A673 (cell line): ENCODE results near the gene PDE8A. TPM values are rescaled to one million over a fixed set of nuclear protein-coding genes. Genes with fewer than 3 reads are reported as not detected.

Experiments
- BruUV-seq: library from RNA; stranded (reverse); fragments of 400-500 nt; replicated peaks from 2 replicates; lab custom pipeline; 2021; lab: Mats Ljungman, UMichigan
- CTCF ChIA-PET: fragments of 300-600 bp; sonication (Branson Sonifier 250); formaldehyde crosslinking; loops from one replicate; lab custom pipeline; 2022; ENCODE audit warnings: antibody characterized with exemption; lab: Charles Lee
- POLR2A ChIA-PET: fragments of 300-600 bp; sonication (Branson Sonifier 250); formaldehyde crosslinking; loops from one replicate; lab custom pipeline; 2022; ENCODE audit warnings: antibody characterized with exemption; ENCODE audit not compliant: low non-redundant PET; lab: Charles Lee
- DNase-seq: peaks from one replicate; pipeline ENCODE4 v3.0.0-alpha.2; 2015; ENCODE audit warnings: low spot score
- H3K27ac ChIP-seq: fragments of 200-600 bp; sonication (generic); 2 replicates; pipeline ENCODE4 v1.5.1; 2016; ENCODE audit warnings: mixed run types, low read depth, mild to moderate bottlenecking, mixed read lengths, antibody characterized with exemption, low read length; ENCODE audit not compliant: poor library complexity, severe bottlenecking
- H3K27me3 ChIP-seq: fragments of 200-600 bp; sonication (generic); replicated peaks from 2 replicates; pipeline ENCODE4 v1.6.1; 2017; ENCODE audit warnings: mixed run types, low read depth, mild to moderate bottlenecking, mixed read lengths, antibody characterized with exemption, low read length; ENCODE audit not compliant: insufficient read depth, poor library complexity
- H3K36me3 ChIP-seq: fragments of 200-600 bp; sonication (generic); 2 replicates; pipeline ENCODE4 v1.6.1; 2016; ENCODE audit warnings: mixed run types, mild to moderate bottlenecking, mixed read lengths, antibody characterized with exemption, low read length; ENCODE audit not compliant: insufficient read depth, poor library complexity, severe bottlenecking
- H3K4me1 ChIP-seq: fragments of 200-600 bp; sonication (generic); 2 replicates; pipeline ENCODE4 v1.6.1; 2017; ENCODE audit warnings: mixed run types, mild to moderate bottlenecking, mixed read lengths, antibody characterized with exemption, low read length; ENCODE audit not compliant: insufficient read depth, poor library complexity, severe bottlenecking
- H3K4me3 ChIP-seq: fragments of 200-600 bp; sonication (generic); 2 replicates; pipeline ENCODE4 v1.5.1; 2016; ENCODE audit warnings: low read depth, mixed run types, mild to moderate bottlenecking, mixed read lengths, low read length; ENCODE audit not compliant: poor library complexity, severe bottlenecking
- H3K9me3 ChIP-seq: fragments of 200-600 bp; sonication (generic); 2 replicates; pipeline ENCODE4 v1.6.1; 2016; ENCODE audit warnings: mixed run types, low read depth, mild to moderate bottlenecking, mixed read lengths, antibody characterized with exemption, low read length; ENCODE audit not compliant: poor library complexity, severe bottlenecking
- EZH2 ChIP-seq: fragments of 200-600 bp; sonication (generic); IDR thresholded peaks from 2 replicates; pipeline ENCODE4 v1.6.1; 2017; ENCODE audit warnings: borderline replicate concordance, low read depth, mild to moderate bottlenecking, mixed read lengths, antibody characterized with exemption, low read length; ENCODE audit not compliant: poor library complexity, severe bottlenecking
- intact Hi-C: fragments of 100-400 bp; cut with micrococcal nuclease; formaldehyde crosslinking; loops from one replicate; pipeline ENCODE4 v1.10.0; 2022; ENCODE audit not compliant: unreplicated experiment
- total RNA-seq: library from RNA; stranded (reverse); gene quantifications from 2 replicates; pipeline ENCODE4 v1.2.3, GENCODE V29; 2021
- TF ChIP-seq, protein P1 (sequence below): fragments of 300-800, 200-600 bp; sonication (generic); conservative IDR thresholded peaks from 2 replicates; pipeline ENCODE4 v1.5.1; 2017; ENCODE audit warnings: low read depth, mild to moderate bottlenecking, antibody characterized with exemption, low read length, moderate library complexity, mixed read lengths

The PDE8A gene
- total RNA-seq, 1 experiment from 2014 or later = 80.7 TPM

- no peak for TF ChIP-seq EZH2
- TF ChIP-seq, protein P1, sequence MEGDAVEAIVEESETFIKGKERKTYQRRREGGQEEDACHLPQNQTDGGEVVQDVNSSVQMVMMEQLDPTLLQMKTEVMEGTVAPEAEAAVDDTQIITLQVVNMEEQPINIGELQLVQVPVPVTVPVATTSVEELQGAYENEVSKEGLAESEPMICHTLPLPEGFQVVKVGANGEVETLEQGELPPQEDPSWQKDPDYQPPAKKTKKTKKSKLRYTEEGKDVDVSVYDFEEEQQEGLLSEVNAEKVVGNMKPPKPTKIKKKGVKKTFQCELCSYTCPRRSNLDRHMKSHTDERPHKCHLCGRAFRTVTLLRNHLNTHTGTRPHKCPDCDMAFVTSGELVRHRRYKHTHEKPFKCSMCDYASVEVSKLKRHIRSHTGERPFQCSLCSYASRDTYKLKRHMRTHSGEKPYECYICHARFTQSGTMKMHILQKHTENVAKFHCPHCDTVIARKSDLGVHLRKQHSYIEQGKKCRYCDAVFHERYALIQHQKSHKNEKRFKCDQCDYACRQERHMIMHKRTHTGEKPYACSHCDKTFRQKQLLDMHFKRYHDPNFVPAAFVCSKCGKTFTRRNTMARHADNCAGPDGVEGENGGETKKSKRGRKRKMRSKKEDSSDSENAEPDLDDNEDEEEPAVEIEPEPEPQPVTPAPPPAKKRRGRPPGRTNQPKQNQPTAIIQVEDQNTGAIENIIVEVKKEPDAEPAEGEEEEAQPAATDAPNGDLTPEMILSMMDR = no peak
- Histone ChIP-seq H3K4me3 (no peak overlapping the region), H3K27ac (peak overlapping the region; percentile 91), H3K36me3 (no peaks in the 10 kb centered on the region), H3K9me3 (peaks cover 6% of the 10 kb centered on the region), H3K27me3 (no peaks in the 10 kb centered on the region), H3K4me1 (peaks cover 40% of the 10 kb centered on the region)
- intact Hi-C loops = no loop called here
- BruUV-seq = no TSS peak
- no peak for DNase-seq
- ChIA-PET CTCF (no interaction called here), POLR2A (no interaction called here)
Measured at GRCh38 chr15:84960391-84961113, 21.1 kb upstream of the PDE8A start.

DNA sequence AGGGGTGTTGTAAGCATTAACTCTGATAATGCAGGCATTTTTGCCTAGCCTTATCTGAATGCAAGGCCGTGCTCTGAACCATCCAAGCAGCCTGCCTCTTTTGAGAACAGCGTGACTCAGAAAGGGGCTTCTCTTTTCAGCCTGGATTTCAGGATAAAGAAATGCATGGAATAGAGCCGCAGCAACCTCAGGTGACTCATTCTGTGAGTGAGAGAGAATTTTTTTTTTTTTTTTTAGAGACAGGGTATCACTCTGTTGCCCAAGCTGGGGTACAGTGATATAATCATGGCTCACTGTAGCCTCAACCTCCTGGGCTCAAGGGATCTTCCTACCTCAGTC is 20.6 kb upstream of the PDE8A start:
- Histone ChIP-seq H3K9me3 (peaks cover 6% of the 10 kb centered on the region), H3K27me3 (no peaks in the 10 kb centered on the region), H3K4me3 (no peak overlapping the region), H3K27ac (peak overlapping the region; percentile 91), H3K36me3 (no peaks in the 10 kb centered on the region), H3K4me1 (peaks cover 35% of the 10 kb centered on the region)
- ChIA-PET CTCF (interaction anchor here (0.6 kb wide), 1 partner anchor 83 kb away, joined by 4 read pairs; no protein-coding TSS in a partner anchor), POLR2A (no interaction called here)
- no TSS peak for BruUV-seq
- intact Hi-C loops = no loop called here
- DNase-seq = no peak
- TF ChIP-seq, protein P1 = no peak
- TF ChIP-seq EZH2 = no peak

DNA sequence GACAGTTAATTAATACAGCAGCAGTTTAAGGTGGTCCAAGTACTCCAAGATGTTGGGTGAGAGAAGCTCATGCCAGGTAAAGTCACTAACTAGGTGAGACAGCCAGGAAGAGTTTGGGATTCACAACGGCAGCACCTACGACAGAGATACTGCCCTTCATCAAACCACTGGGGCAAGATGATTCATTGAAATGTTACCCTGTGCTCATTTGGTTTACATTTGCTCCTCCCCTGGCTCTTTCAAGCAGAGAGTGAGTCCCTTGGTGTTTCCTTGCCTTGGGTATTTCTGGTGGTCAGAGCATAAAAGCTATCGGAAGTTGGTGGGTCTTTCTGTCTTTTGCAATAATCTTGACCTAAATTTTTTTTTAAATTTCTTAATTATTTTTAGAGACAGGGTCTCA is 19.9 kb upstream of the PDE8A start:
- no TSS peak for BruUV-seq
- peaks cover 6% of the 10 kb centered on the region for H3K9me3 ChIP-seq
- no peak overlapping the region for H3K27ac ChIP-seq
- TF ChIP-seq, protein P1 = no peak
- no peak for TF ChIP-seq EZH2
- H3K4me1 ChIP-seq = peaks cover 34% of the 10 kb centered on the region
- no peak overlapping the region for H3K4me3 ChIP-seq
- CTCF ChIA-PET = interaction anchor here (0.6 kb wide), 1 partner anchor 82 kb away, joined by 4 read pairs; no protein-coding TSS in a partner anchor
- no peaks in the 10 kb centered on the region for H3K27me3 ChIP-seq
- POLR2A ChIA-PET = no interaction called here
- H3K36me3 ChIP-seq = no peaks in the 10 kb centered on the region
- intact Hi-C loops = no loop called here
- DNase-seq = no peak
